Large intestine (tissue), 3 donors: ENCODE data around the gene COL5A1. TPM values are rescaled to one million over a fixed set of nuclear protein-coding genes. Genes with fewer than 3 reads are reported as not detected.

Experiments
- DNase-seq, 2 donors: peaks; one replicate each; pipeline versions ENCODE4 v3.0.0 to v3.0.0-alpha.2; 2013
- H3K27ac ChIP-seq: one replicate; pipeline ENCODE4 v1.5.1; 2013; ENCODE audit warnings: low read length
- H3K27me3 ChIP-seq: 2 replicates; pipeline ENCODE4 v1.6.1; 2013; ENCODE audit warnings: low read length; ENCODE audit not compliant: control insufficient read depth, insufficient read depth
- H3K36me3 ChIP-seq: 2 replicates; pipeline ENCODE4 v1.6.1; 2013; ENCODE audit warnings: low read length; ENCODE audit not compliant: control insufficient read depth, insufficient read depth
- H3K4me1 ChIP-seq: one replicate; pipeline ENCODE4 v1.6.1; 2013; ENCODE audit warnings: low read length; ENCODE audit not compliant: control insufficient read depth, insufficient read depth
- H3K4me3 ChIP-seq: one replicate; pipeline ENCODE4 v1.5.1; 2013; ENCODE audit warnings: low read length
- H3K9me3 ChIP-seq: one replicate; pipeline ENCODE4 v1.6.1; 2013; ENCODE audit warnings: mild to moderate bottlenecking, low read depth, low read length, moderate library complexity; ENCODE audit not compliant: control insufficient read depth
- WGBS: methylation state at CpG from one replicate; pipeline ENCODE4 v1.1.5; 2013; ENCODE audit warnings: low lambda C conversion rate; ENCODE audit not compliant: insufficient coverage; 5-methylcytosine and 5-hydroxymethylcytosine counted together
- polyA plus RNA-seq: library from polyadenylated mRNA; unstranded; fragments of 120-200 nt; gene quantifications from one replicate; pipeline ENCODE4 v1.2.1, GENCODE V29; 2013

The COL5A1 gene
- polyA plus RNA-seq, 1 donor = 79.9 TPM

DNA sequence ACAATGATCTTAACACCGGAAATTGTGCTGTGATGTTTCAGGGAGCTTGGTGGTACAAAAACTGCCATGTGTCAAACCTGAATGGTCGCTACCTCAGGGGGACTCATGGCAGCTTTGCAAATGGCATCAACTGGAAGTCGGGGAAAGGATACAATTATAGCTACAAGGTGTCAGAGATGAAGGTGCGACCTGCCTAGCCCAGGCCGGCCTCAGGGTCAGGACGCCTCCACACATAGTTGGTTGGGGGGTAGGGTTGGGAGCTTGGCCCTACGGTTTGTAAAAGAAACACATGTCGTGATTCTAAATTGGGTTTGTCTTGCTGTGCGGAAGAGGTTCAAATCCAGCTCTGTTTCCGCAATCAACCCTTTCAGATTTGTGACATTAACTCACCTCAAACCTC, 245.6 kb downstream of the COL5A1 start:
- H3K4me1 ChIP-seq = no peaks in the 10 kb centered on the region
- H3K4me3 ChIP-seq = no peak overlapping the region
- no peak overlapping the region for H3K27ac ChIP-seq
- H3K9me3 ChIP-seq = no peaks in the 10 kb centered on the region
- WGBS = 80% methylated on average over 1 of the region's 10 CpGs
- peaks cover 4% of the 10 kb centered on the region for H3K27me3 ChIP-seq
- DNase-seq = no peak
- no peaks in the 10 kb centered on the region for H3K36me3 ChIP-seq

DNA sequence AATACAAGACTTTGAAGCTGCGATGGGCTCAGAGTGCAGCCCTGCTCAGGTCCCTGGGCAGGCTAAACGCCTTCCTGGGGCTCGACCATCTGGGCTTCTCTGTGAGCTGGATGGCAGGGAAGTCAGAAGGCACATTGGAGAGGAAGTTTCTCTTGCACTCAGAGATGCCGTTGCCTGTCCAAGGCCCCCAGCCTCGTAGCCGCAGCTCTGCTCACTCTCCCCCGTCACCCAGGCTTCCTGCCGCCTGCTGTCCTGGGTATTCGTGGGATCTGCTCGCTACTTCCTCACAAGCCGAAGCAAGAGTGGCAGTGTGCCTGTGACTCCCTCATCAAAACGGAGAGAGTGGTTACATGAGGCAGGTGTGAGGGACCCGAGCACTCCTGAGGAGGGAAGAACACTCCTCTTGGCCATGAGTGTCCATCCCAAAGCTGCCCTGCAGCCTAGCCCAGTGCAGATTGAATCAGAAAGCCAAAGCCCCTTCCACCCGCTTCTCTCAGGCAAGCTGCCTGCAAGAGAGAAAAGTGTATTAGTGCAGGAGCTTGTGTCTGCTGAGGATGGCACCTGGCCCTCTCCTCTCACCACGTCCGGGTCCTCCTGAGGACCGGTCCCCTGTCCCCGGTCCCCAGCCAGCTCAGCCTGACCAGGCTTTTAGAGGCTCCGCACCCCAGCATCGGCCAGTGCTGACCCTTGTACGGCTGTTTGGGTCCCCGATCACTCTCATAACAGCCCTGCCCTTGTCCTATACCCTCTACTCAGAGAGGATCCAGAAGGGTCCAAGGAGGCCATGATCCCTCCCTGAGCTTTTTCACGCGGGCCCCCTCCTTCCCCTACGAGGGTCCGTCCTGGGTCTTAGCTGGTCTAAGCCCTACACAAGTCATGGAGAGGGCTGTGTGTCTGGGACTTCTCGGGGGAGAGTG, 246.3 kb downstream of the COL5A1 start:
- Histone ChIP-seq H3K27ac (no peak overlapping the region), H3K36me3 (no peaks in the 10 kb centered on the region), H3K9me3 (no peaks in the 10 kb centered on the region), H3K27me3 (peaks cover 4% of the 10 kb centered on the region), H3K4me3 (no peak overlapping the region), H3K4me1 (no peaks in the 10 kb centered on the region)
- DNase-seq = no peak
- no CpG with 5 or more reads among the region's 27 CpGs for WGBS

- Histone ChIP-seq H3K27ac (no peak overlapping the region), H3K27me3 (peaks cover 4% of the 10 kb centered on the region), H3K4me1 (no peaks in the 10 kb centered on the region), H3K4me3 (no peak overlapping the region), H3K36me3 (no peaks in the 10 kb centered on the region), H3K9me3 (no peaks in the 10 kb centered on the region)
- WGBS = no CpG with 5 or more reads among the region's 14 CpGs
- DNase-seq = no peak
Measured at GRCh38 chr9:134888603-134889190, 247.1 kb downstream of the COL5A1 start.

- no peak overlapping the region for H3K27ac ChIP-seq
- peaks cover 4% of the 10 kb centered on the region for H3K27me3 ChIP-seq
- WGBS = no CpG with 5 or more reads among the region's 10 CpGs
- no peaks in the 10 kb centered on the region for H3K4me1 ChIP-seq
- H3K4me3 ChIP-seq = no peak overlapping the region
- DNase-seq = no peak
- H3K36me3 ChIP-seq = no peaks in the 10 kb centered on the region
- H3K9me3 ChIP-seq = no peaks in the 10 kb centered on the region
Measured at GRCh38 chr9:134889386-134890154, 248.0 kb downstream of the COL5A1 start.

GRCh38 chr9:134890155-134890495, 248.5 kb downstream of the COL5A1 start:
- Histone ChIP-seq H3K36me3 (no peaks in the 10 kb centered on the region), H3K4me3 (no peak overlapping the region), H3K27ac (no peak overlapping the region), H3K27me3 (peaks cover 4% of the 10 kb centered on the region), H3K9me3 (no peaks in the 10 kb centered on the region), H3K4me1 (no peaks in the 10 kb centered on the region)
- WGBS = no CpG with 5 or more reads among the region's 5 CpGs
- DNase-seq = no peak

DNA sequence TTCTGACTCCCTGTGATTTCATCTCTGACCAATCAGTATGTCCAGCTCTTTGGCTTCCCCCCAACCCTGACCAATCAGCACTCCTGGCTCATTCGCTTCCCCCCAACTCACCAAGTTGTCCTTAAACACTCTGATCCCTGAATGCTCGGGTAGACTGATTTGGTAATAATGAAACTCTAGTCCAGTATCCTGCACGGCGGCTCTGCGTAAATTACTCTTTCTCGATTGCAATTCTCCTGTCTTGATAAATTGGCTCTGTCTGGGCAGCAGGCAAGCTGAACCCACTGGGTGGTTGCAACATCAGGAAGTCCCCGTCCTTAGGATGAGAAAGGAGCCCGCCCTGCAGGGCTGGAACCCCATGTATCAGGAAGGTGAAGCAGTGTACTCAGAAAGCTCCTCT, 249.4 kb downstream of the COL5A1 start:
- WGBS = no CpG with 5 or more reads among the region's 8 CpGs
- Histone ChIP-seq H3K27me3 (peaks cover 4% of the 10 kb centered on the region), H3K27ac (no peak overlapping the region), H3K4me1 (no peaks in the 10 kb centered on the region), H3K9me3 (no peaks in the 10 kb centered on the region), H3K4me3 (no peak overlapping the region), H3K36me3 (no peaks in the 10 kb centered on the region)
- no peak for DNase-seq

GRCh38 chr9:134891713-134892112, 250.1 kb downstream of the COL5A1 start:
- H3K4me1 ChIP-seq = no peaks in the 10 kb centered on the region
- no peak overlapping the region for H3K27ac ChIP-seq
- H3K27me3 ChIP-seq = peaks cover 4% of the 10 kb centered on the region
- no peak overlapping the region for H3K4me3 ChIP-seq
- no peaks in the 10 kb centered on the region for H3K9me3 ChIP-seq
- no peak for DNase-seq
- WGBS = 67% methylated on average over 1 of the region's 5 CpGs
- H3K36me3 ChIP-seq = no peaks in the 10 kb centered on the region

DNA sequence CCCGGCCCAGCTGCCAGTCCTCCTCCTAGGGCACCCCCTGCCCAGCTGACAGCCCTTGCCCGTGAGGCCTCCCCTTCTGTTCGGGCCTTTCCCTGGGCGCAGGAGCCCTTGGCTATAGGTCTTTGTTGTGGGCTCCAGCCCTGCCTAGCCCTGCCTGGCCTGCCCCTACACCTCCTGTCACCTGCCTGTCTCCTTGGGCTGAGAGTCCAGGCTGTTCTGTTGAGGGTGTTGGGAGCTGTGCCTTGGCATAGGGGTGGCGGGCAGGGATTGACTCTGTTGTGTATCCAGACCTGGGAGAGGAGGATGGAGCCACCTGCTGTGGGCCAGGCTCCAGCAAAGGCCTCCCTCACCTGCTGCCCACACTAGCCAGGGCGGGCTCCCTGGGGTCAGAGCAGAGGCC, 250.6 kb downstream of the COL5A1 start:
- DNase-seq = no peak
- no CpG with 5 or more reads among the region's 6 CpGs for WGBS
- H3K4me1 ChIP-seq = no peaks in the 10 kb centered on the region
- peaks cover 4% of the 10 kb centered on the region for H3K27me3 ChIP-seq
- H3K27ac ChIP-seq = no peak overlapping the region
- H3K9me3 ChIP-seq = no peaks in the 10 kb centered on the region
- H3K4me3 ChIP-seq = no peak overlapping the region
- H3K36me3 ChIP-seq = no peaks in the 10 kb centered on the region

- H3K36me3 ChIP-seq = no peaks in the 10 kb centered on the region
- H3K9me3 ChIP-seq = no peaks in the 10 kb centered on the region
- DNase-seq = no peak
- no peaks in the 10 kb centered on the region for H3K4me1 ChIP-seq
- H3K4me3 ChIP-seq = no peak overlapping the region
- no CpG with 5 or more reads among the region's 7 CpGs for WGBS
- peaks cover 3% of the 10 kb centered on the region for H3K27me3 ChIP-seq
- no peak overlapping the region for H3K27ac ChIP-seq
Measured at GRCh38 chr9:134892820-134893420, 251.3 kb downstream of the COL5A1 start.
